Breast epithelium (tissue), 3 donors: ENCODE results near the gene TENT5A.

Experiments used
- POLR2A ChIP-seq: fragments of 450-650 bp; IDR thresholded peaks from one replicate; pipeline ENCODE4 v1.6.1; 2016; ENCODE audit warnings: antibody characterized with exemption, mild to moderate bottlenecking, moderate library complexity
- POLR2AphosphoS5 ChIP-seq, 3 donors: sonication (generic); formaldehyde crosslinking; IDR thresholded peaks; one replicate each; pipeline ENCODE4 v1.6.1; 2017; ENCODE audit warnings: antibody characterized with exemption in 3 of 3
- TF ChIP-seq, protein P1 (sequence below), 3 donors: fragments of 450-650 bp; IDR thresholded peaks; one replicate each; pipeline ENCODE4 v1.5.1; 2016 to 2017; ENCODE audit warnings: antibody characterized with exemption in 3 of 3, mild to moderate bottlenecking in 3 of 3, moderate library complexity in 3 of 3

DNA sequence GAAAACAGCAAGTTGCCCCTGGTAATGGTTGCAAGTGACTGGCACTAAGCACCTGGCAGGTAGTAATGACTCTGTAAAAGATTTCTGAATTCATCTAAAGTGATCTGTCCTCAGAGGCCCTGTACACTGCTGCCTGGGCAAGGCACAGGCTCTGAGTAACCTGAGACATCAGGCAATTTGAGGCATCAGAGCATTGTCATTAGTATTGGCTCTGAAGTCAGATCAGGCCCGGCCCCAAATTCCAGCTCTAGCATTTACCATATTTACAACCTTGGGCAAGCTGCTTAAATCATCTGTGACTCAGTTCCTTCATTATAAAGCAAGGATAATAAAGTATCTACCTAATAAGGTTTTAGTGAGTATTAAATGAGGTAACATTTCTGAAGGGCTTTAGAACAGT is 17.3 kb upstream of the TENT5A start:
- TF ChIP-seq, protein P1, sequence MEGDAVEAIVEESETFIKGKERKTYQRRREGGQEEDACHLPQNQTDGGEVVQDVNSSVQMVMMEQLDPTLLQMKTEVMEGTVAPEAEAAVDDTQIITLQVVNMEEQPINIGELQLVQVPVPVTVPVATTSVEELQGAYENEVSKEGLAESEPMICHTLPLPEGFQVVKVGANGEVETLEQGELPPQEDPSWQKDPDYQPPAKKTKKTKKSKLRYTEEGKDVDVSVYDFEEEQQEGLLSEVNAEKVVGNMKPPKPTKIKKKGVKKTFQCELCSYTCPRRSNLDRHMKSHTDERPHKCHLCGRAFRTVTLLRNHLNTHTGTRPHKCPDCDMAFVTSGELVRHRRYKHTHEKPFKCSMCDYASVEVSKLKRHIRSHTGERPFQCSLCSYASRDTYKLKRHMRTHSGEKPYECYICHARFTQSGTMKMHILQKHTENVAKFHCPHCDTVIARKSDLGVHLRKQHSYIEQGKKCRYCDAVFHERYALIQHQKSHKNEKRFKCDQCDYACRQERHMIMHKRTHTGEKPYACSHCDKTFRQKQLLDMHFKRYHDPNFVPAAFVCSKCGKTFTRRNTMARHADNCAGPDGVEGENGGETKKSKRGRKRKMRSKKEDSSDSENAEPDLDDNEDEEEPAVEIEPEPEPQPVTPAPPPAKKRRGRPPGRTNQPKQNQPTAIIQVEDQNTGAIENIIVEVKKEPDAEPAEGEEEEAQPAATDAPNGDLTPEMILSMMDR (IDR thresholded peaks at IDR 0.05), result no peak
- no peak for TF ChIP-seq POLR2A
- TF ChIP-seq POLR2AphosphoS5 (IDR thresholded peaks at IDR 0.05), result no peak
